Neural crest cell (in vitro differentiated cells): Measurements from ENCODE around the gene BRD3OS. TPM values are rescaled to one million over a fixed set of nuclear protein-coding genes. Genes with fewer than 3 reads are reported as not detected.
A peak's percentile ranks its signal among the peaks of the same experiment; 100 is the strongest.

Source experiments
- DNase-seq: peaks from one replicate; pipeline ENCODE4 v3.0.0; 2021; ENCODE audit warnings: low read depth, mixed read lengths, low spot score
- H3K27ac Mint-ChIP-seq: one replicate; pipeline ENCODE4 v1.8.0; 2021; ENCODE audit warnings: mild to moderate bottlenecking, mixed read lengths; ENCODE audit not compliant: unreplicated experiment
- H3K27me3 Mint-ChIP-seq: 2 replicates; pipeline ENCODE4 v1.8.0; 2021; ENCODE audit warnings: low read depth, mild to moderate bottlenecking, mixed read lengths
- H3K36me3 Mint-ChIP-seq: 2 replicates; pipeline ENCODE4 v1.8.0; 2021; ENCODE audit warnings: low read depth, mild to moderate bottlenecking, mixed read lengths
- H3K4me1 Mint-ChIP-seq: 2 replicates; pipeline ENCODE4 v1.8.0; 2021; ENCODE audit warnings: mixed read lengths
- H3K4me3 Mint-ChIP-seq: one replicate; pipeline ENCODE4 v1.8.0; 2021; ENCODE audit warnings: mild to moderate bottlenecking, mixed read lengths
- H3K9me3 Mint-ChIP-seq: 2 replicates; pipeline ENCODE4 v1.8.0; 2021; ENCODE audit warnings: mixed read lengths
- total RNA-seq: library from RNA; stranded (reverse); gene quantifications from 2 replicates; pipeline ENCODE4 v1.2.1, GENCODE V29; 2021
- TF ChIP-seq, protein P1 (sequence below): fragments of 200-600 bp; sonication (generic); conservative IDR thresholded peaks from 2 replicates; pipeline ENCODE4 v1.5.0; 2021; ENCODE audit warnings: antibody characterized with exemption, mild to moderate bottlenecking

The BRD3OS gene
- total RNA-seq, 1 donor from 2014 or later = 30.7 TPM

DNA sequence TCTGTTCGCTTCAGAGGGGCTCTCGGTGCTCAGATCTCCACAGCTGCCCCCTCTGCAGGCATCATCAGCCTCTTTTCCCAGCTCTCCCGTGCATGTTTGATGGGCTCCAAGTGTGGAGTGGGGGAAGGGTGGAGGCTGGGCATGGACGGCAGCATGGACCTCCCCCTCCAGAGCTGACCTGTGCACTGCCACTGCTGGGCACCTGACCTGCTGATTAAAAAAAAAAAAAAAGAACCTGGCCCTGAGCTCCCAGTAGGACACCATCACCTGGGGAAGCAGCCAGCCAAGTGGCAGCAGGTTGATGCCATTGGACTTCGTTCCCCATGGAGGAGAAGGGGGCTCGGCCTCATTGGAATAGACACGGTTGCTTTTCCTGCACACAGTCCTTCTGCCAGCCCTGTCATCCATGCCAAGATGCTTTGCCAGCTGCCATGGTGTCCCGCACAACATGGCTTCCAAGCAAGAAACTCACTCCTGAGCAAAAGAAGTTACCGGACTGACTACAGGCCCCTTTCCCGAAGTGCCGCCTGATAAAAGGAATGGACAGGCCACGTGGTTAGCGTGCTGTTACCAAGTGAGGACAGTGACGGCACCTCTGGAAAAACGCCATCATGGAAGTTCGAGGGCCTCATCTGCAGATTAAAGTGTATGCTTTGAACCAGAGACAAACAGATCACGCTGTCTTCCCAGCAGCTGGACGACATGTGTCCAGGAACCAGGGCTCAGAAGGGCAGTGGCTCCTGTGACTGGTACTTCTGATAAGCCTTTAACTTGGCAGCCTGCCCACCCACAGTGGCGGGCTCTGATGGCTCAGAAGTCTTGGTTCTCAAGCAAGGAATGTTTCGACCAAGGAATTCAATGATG lies 14.7 kb upstream of the BRD3OS start:
- no peak for DNase-seq
- Mint-ChIP-seq H3K9me3 (no peaks in the 10 kb centered on the region), H3K4me1 (no peaks in the 10 kb centered on the region), H3K4me3 (no peak overlapping the region), H3K36me3 (peaks cover 12% of the 10 kb centered on the region), H3K27ac (no peak overlapping the region), H3K27me3 (no peaks in the 10 kb centered on the region)
- TF ChIP-seq, protein P1, sequence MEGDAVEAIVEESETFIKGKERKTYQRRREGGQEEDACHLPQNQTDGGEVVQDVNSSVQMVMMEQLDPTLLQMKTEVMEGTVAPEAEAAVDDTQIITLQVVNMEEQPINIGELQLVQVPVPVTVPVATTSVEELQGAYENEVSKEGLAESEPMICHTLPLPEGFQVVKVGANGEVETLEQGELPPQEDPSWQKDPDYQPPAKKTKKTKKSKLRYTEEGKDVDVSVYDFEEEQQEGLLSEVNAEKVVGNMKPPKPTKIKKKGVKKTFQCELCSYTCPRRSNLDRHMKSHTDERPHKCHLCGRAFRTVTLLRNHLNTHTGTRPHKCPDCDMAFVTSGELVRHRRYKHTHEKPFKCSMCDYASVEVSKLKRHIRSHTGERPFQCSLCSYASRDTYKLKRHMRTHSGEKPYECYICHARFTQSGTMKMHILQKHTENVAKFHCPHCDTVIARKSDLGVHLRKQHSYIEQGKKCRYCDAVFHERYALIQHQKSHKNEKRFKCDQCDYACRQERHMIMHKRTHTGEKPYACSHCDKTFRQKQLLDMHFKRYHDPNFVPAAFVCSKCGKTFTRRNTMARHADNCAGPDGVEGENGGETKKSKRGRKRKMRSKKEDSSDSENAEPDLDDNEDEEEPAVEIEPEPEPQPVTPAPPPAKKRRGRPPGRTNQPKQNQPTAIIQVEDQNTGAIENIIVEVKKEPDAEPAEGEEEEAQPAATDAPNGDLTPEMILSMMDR = no peak

DNA sequence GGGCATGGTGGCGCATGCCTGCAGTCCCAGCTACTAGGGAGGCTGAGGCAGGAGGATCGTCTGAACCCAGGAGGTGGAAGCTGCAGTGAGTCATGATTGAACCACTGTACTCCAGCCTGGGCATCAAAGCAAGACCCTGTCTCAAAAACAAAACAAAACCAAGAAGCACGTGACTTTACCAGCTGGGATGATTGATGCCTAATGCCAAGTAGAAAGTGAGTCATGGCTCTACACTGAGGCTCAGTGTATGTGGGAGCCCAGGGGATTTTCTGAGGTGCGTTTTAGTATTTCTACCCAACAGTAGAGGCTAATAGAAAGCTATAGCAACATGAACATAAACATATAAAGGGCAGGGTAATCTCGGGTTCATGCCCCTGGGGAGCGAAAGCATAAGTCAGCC lies 13.9 kb upstream of the BRD3OS start:
- no peaks in the 10 kb centered on the region for H3K9me3 Mint-ChIP-seq
- no peaks in the 10 kb centered on the region for H3K27me3 Mint-ChIP-seq
- peaks cover 12% of the 10 kb centered on the region for H3K36me3 Mint-ChIP-seq
- no peak overlapping the region for H3K27ac Mint-ChIP-seq
- no peak for DNase-seq
- TF ChIP-seq, protein P1 = no peak
- no peak overlapping the region for H3K4me3 Mint-ChIP-seq
- no peaks in the 10 kb centered on the region for H3K4me1 Mint-ChIP-seq

DNA sequence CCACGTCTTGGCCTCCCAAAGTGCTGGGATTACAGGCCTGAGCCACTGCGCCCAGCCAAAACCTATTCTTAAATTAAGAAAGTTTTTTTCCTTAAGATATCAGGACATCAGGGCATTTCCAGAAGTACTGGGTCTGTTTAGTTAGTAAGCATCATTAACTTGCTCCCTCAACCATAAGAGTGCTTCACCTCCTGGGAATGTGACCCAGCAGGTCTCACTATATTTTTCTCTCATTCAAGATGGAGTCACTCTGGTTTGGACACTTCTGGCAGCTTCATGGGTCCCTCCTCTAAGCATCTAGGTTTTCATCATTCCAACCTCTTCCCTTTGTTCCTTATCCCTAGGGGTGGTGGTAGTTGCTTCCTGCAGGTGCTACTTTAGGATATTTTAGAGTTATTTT lies 10.3 kb upstream of the BRD3OS start:
- no peaks in the 10 kb centered on the region for H3K9me3 Mint-ChIP-seq

DNA sequence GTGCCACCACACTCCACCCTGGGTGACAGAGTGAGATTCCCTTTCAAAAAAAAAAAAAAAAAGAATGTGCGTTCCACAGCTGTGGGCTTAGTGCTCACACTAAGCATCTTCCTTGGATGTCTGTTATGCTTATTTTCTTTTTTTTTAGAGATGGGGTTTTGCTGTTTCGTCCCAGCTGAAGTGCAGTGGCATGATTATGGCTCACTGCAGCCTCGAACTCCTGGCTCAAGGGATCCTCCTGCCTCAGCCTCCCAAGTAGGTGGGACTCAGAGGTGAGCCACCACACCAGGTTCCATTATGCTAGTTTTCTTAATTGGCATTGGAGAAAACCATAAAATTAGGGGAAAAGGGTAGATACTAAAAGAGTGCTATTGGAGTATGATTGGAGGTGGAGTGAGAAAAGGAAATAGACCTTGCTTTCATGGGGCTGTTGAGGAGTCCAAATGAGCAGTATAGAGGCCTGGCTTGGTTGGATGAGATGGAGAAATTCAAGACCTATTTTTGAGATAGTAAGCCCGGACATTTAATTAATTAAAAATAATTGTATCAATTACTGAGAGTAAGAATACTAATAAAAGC lies 978 bp upstream of the BRD3OS start:
- Mint-ChIP-seq H3K9me3 (no peaks in the 10 kb centered on the region), H3K27ac (no peak overlapping the region), H3K27me3 (no peaks in the 10 kb centered on the region), H3K36me3 (peaks cover 2% of the 10 kb centered on the region), H3K4me1 (peaks cover 23% of the 10 kb centered on the region), H3K4me3 (peak overlapping the region; percentile 80)
- DNase-seq = no peak
- TF ChIP-seq, protein P1 = no peak

More for the DNA sequence above, 10.3 kb upstream of the BRD3OS start:
- Mint-ChIP-seq H3K4me3 (no peak overlapping the region), H3K36me3 (peaks cover 12% of the 10 kb centered on the region), H3K27ac (no peak overlapping the region), H3K27me3 (no peaks in the 10 kb centered on the region), H3K4me1 (no peaks in the 10 kb centered on the region)
- TF ChIP-seq, protein P1 = no peak
- DNase-seq = no peak

DNA sequence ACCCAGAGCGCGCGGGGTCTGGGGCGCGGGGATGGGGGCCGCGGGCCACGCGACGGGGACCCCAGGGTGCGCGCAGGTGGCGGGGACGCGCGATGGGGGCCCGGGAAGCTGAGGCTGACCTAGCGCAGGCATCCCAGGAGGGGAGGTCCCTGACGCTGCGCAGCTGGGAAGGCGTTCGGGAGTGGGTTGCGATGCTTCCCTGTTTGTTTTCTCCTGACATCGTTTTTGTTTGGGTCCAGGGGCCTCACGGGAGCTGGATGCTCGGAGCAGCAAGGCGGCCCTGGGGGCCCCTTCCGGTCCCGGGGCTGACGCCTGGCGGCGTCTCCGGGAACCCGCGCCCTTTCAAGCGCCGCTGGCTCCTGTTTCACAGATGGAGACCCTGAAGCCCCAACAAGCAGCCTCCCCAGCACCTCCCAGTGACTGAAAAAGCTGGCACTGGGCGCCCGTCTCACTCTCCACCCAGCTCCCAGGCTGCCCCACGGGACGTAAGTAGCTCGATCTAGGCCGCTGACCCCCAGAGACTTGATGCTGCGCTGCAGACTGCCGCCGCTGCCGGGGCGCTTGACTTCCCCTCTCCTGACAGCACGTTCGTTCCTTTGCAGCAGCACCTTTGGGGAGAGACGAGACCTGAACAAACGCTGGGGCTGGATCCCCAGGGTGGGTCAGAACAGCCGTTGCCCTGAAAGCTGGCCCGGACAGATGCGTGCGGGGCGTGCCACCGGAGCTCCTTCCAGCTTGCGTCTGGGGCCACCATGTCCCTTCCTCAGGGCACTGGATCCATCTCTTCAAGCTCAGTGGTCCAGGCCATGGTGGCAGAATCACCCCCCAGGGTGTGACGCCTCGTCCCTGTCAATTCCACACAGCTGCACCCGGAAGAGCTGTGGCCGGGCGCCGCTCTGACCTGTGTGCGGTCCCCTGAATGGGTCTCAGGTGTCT lies 593 bp downstream of the BRD3OS start:
- Mint-ChIP-seq H3K9me3 (no peaks in the 10 kb centered on the region), H3K4me3 (peak overlapping the region; percentile 80), H3K27me3 (no peaks in the 10 kb centered on the region), H3K4me1 (peaks cover 29% of the 10 kb centered on the region), H3K27ac (no peak overlapping the region), H3K36me3 (peaks cover 4% of the 10 kb centered on the region)
- TF ChIP-seq, protein P1 = peak; percentile 48
- peak; percentile 49 for DNase-seq
